ENCODE results near the gene HMOX2. TPM values are rescaled to one million over a fixed set of nuclear protein-coding genes. Genes with fewer than 3 reads are reported as not detected.

The HMOX2 gene
- total RNA-seq, 1 donor, result 57.9 TPM

DNA sequence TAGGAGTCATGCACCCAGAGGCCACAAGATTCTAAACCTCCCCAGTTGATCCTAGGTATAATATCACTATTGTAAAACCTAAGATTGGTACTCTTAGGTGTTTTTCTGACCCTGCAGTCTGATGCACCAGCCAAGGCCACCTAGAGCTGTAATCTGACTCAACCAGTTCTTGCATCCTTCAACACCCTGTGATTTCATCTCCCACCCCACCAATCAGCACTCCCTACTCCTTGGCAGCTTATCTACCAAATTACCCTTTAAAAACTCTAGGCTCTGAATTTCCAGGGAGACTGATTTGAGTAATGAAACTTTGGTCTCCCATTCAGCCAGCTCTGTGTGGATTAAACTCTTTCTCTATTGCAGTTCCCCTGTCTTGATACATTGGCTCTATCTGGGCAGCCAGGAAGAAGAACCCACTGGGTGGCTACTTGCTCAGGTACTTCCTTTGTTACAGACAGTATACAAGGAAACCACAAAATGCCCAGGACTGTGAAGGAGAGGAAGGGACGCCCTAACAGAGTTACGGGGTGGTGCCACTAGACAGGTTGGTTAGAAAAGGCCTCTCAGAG lies 63.6 kb downstream of the HMOX2 start:
- H3K4me3 ChIP-seq (ENCODE audit: low read depth, low read length), result no peak overlapping the region
- DNase-seq (ENCODE audit: low read depth), result no peak
- TF ChIP-seq, protein P1, sequence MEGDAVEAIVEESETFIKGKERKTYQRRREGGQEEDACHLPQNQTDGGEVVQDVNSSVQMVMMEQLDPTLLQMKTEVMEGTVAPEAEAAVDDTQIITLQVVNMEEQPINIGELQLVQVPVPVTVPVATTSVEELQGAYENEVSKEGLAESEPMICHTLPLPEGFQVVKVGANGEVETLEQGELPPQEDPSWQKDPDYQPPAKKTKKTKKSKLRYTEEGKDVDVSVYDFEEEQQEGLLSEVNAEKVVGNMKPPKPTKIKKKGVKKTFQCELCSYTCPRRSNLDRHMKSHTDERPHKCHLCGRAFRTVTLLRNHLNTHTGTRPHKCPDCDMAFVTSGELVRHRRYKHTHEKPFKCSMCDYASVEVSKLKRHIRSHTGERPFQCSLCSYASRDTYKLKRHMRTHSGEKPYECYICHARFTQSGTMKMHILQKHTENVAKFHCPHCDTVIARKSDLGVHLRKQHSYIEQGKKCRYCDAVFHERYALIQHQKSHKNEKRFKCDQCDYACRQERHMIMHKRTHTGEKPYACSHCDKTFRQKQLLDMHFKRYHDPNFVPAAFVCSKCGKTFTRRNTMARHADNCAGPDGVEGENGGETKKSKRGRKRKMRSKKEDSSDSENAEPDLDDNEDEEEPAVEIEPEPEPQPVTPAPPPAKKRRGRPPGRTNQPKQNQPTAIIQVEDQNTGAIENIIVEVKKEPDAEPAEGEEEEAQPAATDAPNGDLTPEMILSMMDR (IDR thresholded peaks at IDR 0.05; ENCODE audit: insufficient read depth, low read depth, low read length), result no peak

DNA sequence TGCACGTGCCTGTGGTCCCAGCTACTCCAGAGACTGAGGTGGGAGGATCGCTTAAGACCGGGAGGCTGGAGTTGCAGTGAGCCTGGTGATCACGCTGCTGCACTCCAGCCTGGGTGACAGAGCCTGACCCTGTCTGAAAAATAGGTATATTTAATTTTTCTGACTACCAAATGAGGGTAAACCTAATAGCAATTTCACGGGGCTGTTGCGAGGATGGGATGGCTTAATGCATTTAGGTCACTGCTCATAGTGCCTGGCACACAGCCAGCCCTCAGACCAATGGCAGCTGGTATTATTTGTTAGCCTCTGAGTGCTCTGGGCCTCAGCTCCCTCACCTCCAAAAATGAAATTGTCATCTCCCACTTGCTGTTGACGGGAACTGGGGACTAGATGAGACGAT lies 68.3 kb downstream of the HMOX2 start:
- no peak for DNase-seq (ENCODE audit: low read depth)
- TF ChIP-seq, protein P1 (IDR thresholded peaks at IDR 0.05; ENCODE audit: insufficient read depth, low read depth, low read length), result no peak
- H3K4me3 ChIP-seq (ENCODE audit: low read depth, low read length), result no peak overlapping the region

DNA sequence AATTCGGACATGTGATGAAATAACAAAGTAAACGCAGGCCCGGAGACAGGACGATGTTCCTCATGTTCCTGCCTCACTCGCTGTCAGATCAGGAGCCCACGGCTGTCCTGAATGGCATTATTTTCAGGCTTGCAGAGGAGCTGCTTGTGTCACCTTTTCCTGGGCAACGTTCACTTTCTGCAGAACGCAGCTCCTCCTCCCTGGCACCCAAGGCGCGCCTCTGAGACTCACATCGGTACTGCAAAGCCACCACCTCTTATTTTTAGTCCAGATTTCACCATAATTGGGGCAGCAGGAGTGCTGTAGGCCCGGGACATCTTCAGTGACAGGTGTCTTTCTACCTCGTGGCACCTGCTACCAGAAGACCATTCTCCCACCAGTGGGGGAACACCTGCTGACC lies 71.9 kb downstream of the HMOX2 start:
- no peak for DNase-seq (ENCODE audit: low read depth)
- no peak overlapping the region for H3K4me3 ChIP-seq (ENCODE audit: low read depth, low read length)
- TF ChIP-seq, protein P1 (IDR thresholded peaks at IDR 0.05; ENCODE audit: insufficient read depth, low read depth, low read length), result no peak

DNA sequence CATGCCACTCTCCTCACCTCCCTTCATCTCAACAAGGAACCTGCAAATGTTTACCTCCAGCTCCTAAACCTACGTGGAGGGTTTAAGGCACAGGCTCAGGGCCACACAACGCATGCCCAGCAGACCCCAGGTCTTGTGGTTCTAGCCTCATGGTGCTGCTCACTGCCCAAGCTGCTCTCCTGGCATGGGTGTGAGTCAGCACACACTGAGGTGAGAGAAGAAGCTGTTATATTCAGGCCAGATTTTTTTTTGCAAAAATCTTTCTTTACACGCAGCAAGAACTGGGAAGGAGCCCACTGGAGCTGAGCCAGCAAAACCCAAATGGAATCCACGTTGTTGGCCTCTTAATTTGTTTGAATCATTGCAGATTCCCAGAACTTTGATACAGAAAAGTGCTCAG lies 74.4 kb downstream of the HMOX2 start:
- DNase-seq (ENCODE audit: low read depth), result no peak
- TF ChIP-seq, protein P1 (IDR thresholded peaks at IDR 0.05; ENCODE audit: insufficient read depth, low read depth, low read length), result no peak
- H3K4me3 ChIP-seq (ENCODE audit: low read depth, low read length), result no peak overlapping the region

DNA sequence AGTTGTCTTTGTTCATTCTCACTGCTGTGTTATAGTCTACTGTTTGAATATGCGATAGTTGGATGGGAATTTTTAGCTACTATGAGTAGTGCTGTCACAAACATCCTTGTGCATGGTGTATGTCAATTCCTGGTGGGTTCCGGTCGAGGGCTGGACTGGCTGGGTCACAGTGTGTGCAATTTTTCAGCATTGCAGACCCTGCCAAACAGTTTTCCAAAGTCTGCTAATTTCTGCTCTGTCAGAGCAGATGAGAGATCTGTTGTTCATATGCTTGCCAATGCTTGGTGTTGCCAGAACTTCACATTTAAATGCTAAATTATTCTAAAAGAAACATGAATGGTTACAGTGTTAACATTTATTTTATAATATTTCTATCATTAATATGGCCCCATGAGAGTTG lies 76.3 kb downstream of the HMOX2 start:
- TF ChIP-seq, protein P1 (IDR thresholded peaks at IDR 0.05; ENCODE audit: insufficient read depth, low read depth, low read length), result no peak

DNA sequence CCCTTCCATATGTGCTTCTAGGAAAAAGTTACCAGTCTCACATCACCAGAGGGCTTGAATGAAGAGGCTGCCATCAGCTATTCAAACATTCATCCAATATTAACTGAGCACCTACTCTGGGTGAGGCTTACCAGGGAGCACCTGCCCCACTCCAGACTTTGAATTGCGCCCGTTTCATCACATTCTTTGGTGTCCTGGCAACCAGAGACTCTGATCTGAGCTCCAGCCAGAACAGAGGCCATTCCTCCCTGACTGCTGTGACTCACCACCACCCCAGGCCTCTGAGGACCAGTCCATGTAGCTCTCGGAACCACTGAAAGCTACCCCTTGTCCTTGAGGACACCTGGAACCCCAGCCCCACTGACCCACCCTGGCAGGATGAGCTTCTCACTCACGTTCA lies 79.9 kb downstream of the HMOX2 start, which contains the start of gene C16orf96:
TSS of gene C16orf96 (plus strand) at position 229 of the 400 bp plus-strand sequence. CDS start at position 379, 150 bp downstream.
- TF ChIP-seq, protein P1 (IDR thresholded peaks at IDR 0.05; ENCODE audit: insufficient read depth, low read depth, low read length), result no peak
- no peak within 1 kb of the TSS for H3K4me3 ChIP-seq (ENCODE audit: low read depth, low read length)
- DNase-seq (ENCODE audit: low read depth), result no peak

More for the DNA sequence above, 76.3 kb downstream of the HMOX2 start:
- no peak for DNase-seq (ENCODE audit: low read depth)
- H3K4me3 ChIP-seq (ENCODE audit: low read depth, low read length), result no peak overlapping the region

DNA sequence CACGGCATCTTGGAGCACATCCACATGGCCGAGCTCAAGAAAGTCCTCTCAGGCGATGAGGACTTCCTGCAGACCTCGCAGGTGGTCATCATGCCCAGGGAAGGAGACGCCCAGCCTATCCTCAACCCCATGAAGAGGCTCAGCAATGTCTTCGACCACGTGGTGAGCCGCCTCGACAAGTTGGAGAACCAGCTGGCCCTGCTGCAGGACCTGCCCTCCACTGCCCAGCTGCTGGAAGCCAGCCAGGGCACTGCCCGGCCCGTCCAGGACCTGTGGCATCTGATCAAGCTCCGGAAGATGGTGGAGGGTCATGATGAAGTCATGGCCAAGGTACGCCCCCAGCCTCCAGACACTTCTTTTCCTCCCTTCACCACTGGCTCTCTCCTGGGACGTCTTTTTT lies 80.4 kb downstream of the HMOX2 start:
- TF ChIP-seq, protein P1 (IDR thresholded peaks at IDR 0.05; ENCODE audit: insufficient read depth, low read depth, low read length), result no peak
- DNase-seq (ENCODE audit: low read depth), result no peak
- no peak overlapping the region for H3K4me3 ChIP-seq (ENCODE audit: low read depth, low read length)
